Measurements from ENCODE around the gene TMCC2.
A peak's percentile ranks its signal among the peaks of the same experiment; 100 is the strongest.

- TF ChIP-seq SP1 (IDR thresholded peaks at IDR 0.05; ENCODE audit: low read depth), result no peak
- TF ChIP-seq CEBPB (IDR thresholded peaks at IDR 0.05; ENCODE audit: low read depth), result no peak
- no peak for TF ChIP-seq RAD21 (IDR thresholded peaks at IDR 0.05; ENCODE audit: low read depth)
- peak in 2 of 3 experiments; percentile 16 to 25; a peak in 2 of 6 replicates for TF ChIP-seq CTCF (IDR thresholded peaks at IDR 0.05 in 2 of 3, conservative IDR thresholded peaks at IDR 0.05 in 1 of 3; ENCODE audit: borderline replicate concordance in 1 of 3, insufficient read depth in 1 of 3, low read depth in 2 of 3, low read length in 2 of 3)
- TF ChIP-seq YY1 (IDR thresholded peaks at IDR 0.05; ENCODE audit: extremely low read depth, insufficient replicate concordance, low read depth, low read length), result no peak
- TF ChIP-seq REST (IDR thresholded peaks at IDR 0.05; ENCODE audit: low read depth), result no peak
Measured at GRCh38 chr1:205271277-205271676, 43.5 kb downstream of the TMCC2 start.
